HG03558 (cell line): Measurements from ENCODE around the gene KCTD6.
A peak's percentile ranks its signal among the peaks of the same experiment; 100 is the strongest.

Experiments used
- ATAC-seq: cut with Tn5 transposase; IDR thresholded peaks from one replicate; pipeline ENCODE4 v1.9.1; 2021; ENCODE audit warnings: moderate number of reproducible peaks; ENCODE audit not compliant: unreplicated experiment; ENCODE audit errors: extremely low read depth

Gene KCTD6

GRCh38 chr3:58491506-58492402 lies at the start of gene KCTD6:
Gene KCTD6 (plus strand): TSS chr3:58492096. CDS start chr3:58498756, 6,660 bp downstream.
- ATAC-seq, result peak; percentile 89

- no peak for ATAC-seq
These were observed 39.7 kb upstream of the KCTD6 start for GRCh38 chr3:58452176-58452575.

- ATAC-seq, result no peak
These were observed 32.7 kb upstream of the KCTD6 start for GRCh38 chr3:58459160-58459559.

GRCh38 chr3:58462829-58463180 lies 29.1 kb upstream of the KCTD6 start:
- ATAC-seq, result no peak

- peak; percentile 64 for ATAC-seq
These were observed 28.5 kb upstream of the KCTD6 start for GRCh38 chr3:58463181-58463941.

GRCh38 chr3:58463942-58464271 lies 28.0 kb upstream of the KCTD6 start:
- ATAC-seq, result no peak

GRCh38 chr3:58464866-58465265 lies 27.0 kb upstream of the KCTD6 start:
- ATAC-seq, result no peak

GRCh38 chr3:58466899-58467563 lies 24.9 kb upstream of the KCTD6 start:
- no peak for ATAC-seq

GRCh38 chr3:58469096-58469495 lies 22.8 kb upstream of the KCTD6 start:
- ATAC-seq, result no peak

GRCh38 chr3:58470363-58471024 lies 21.4 kb upstream of the KCTD6 start:
- ATAC-seq, result no peak

- no peak for ATAC-seq
These were observed 20.6 kb upstream of the KCTD6 start for GRCh38 chr3:58471025-58471887.

- no peak for ATAC-seq
These were observed 18.6 kb upstream of the KCTD6 start for GRCh38 chr3:58473275-58473674.

- ATAC-seq, result no peak
These were observed 17.5 kb upstream of the KCTD6 start for GRCh38 chr3:58474348-58474911.

- no peak for ATAC-seq
These were observed 16.8 kb upstream of the KCTD6 start for GRCh38 chr3:58474967-58475578.

GRCh38 chr3:58478781-58479180 lies 13.1 kb upstream of the KCTD6 start:
- no peak for ATAC-seq

GRCh38 chr3:58480309-58480708 lies 11.6 kb upstream of the KCTD6 start:
- ATAC-seq, result no peak

- ATAC-seq, result no peak
These were observed 8.8 kb upstream of the KCTD6 start for GRCh38 chr3:58482917-58483636.

GRCh38 chr3:58484045-58484721 lies 7.7 kb upstream of the KCTD6 start:
- no peak for ATAC-seq
